Natural killer cell (primary cell): ENCODE measurements around the gene ARHGAP30. TPM values are rescaled to one million over a fixed set of nuclear protein-coding genes. Genes with fewer than 3 reads are reported as not detected.

Experiments used
- ATAC-seq, 3 donors: fragments of 150-1000 bp in 2 of 3; fragments of 200-7000 bp in 1 of 3; cut with Tn5 transposase; 1 replicate in 1 of 3; 2 replicates in 2 of 3; pipeline ENCODE4 v1.10.0; 2021; ENCODE audit warnings: mild to moderate bottlenecking in 2 of 3, moderate library complexity in 2 of 3
- DNase-seq, 2 donors: peaks; one replicate each; pipeline versions ENCODE4 v3.0.0 to v3.0.0-alpha.2; 2013 to 2021; ENCODE audit warnings: mixed read lengths in 1 of 2
- H3K27ac ChIP-seq: one replicate; pipeline ENCODE4 v1.5.1; 2013; ENCODE audit warnings: mild to moderate bottlenecking, low read length
- H3K27me3 ChIP-seq: one replicate; pipeline ENCODE4 v1.6.1; 2013; ENCODE audit warnings: low read length; ENCODE audit not compliant: control insufficient read depth, insufficient read depth
- H3K36me3 ChIP-seq: one replicate; pipeline ENCODE4 v1.6.1; 2013; ENCODE audit warnings: low read length; ENCODE audit not compliant: control insufficient read depth, insufficient read depth
- H3K4me1 ChIP-seq: one replicate; pipeline ENCODE4 v1.6.1; 2013; ENCODE audit warnings: low read length; ENCODE audit not compliant: control insufficient read depth, insufficient read depth
- H3K4me3 ChIP-seq: one replicate; pipeline ENCODE4 v1.5.1; 2013; ENCODE audit warnings: low read length
- H3K9me3 ChIP-seq: one replicate; pipeline ENCODE4 v1.6.1; 2013; ENCODE audit warnings: low read length; ENCODE audit not compliant: control insufficient read depth, insufficient read depth
- H3K27ac Mint-ChIP-seq, 2 donors: one replicate each; pipeline ENCODE4 v1.8.0; 2022; ENCODE audit warnings: mild to moderate bottlenecking in 2 of 2, mixed read lengths in 2 of 2, moderate library complexity in 1 of 2
- H3K27me3 Mint-ChIP-seq, 2 donors: one replicate each; pipeline ENCODE4 v1.8.0; 2022; ENCODE audit warnings: low read depth in 2 of 2, mixed read lengths in 2 of 2
- H3K36me3 Mint-ChIP-seq: one replicate; pipeline ENCODE4 v1.8.0; 2022; ENCODE audit warnings: mixed read lengths
- H3K4me1 Mint-ChIP-seq, 2 donors: one replicate each; pipeline ENCODE4 v1.8.0; 2022; ENCODE audit warnings: mixed read lengths in 2 of 2
- H3K4me3 Mint-ChIP-seq: one replicate; pipeline ENCODE4 v1.8.0; 2022; ENCODE audit warnings: mild to moderate bottlenecking, moderate library complexity, mixed read lengths
- H3K9me3 Mint-ChIP-seq, 2 donors: one replicate each; pipeline ENCODE4 v1.8.0; 2022; ENCODE audit warnings: mixed read lengths in 2 of 2
- CTCF ChIP-seq: fragments of 200-600 bp; IDR thresholded peaks from one replicate; pipeline ENCODE4 v1.8.0; 2022; ENCODE audit warnings: antibody characterized with exemption
- WGBS: methylation state at CpG from one replicate; pipeline ENCODE4 v1.1.7; 2013; ENCODE audit warnings: missing lambda C conversion rate; ENCODE audit not compliant: insufficient coverage; 5-methylcytosine and 5-hydroxymethylcytosine counted together
- intact Hi-C: fragments of 100-400 bp; cut with micrococcal nuclease; formaldehyde crosslinking; loops from one replicate; pipeline ENCODE4 v1.14.2; 2022
- total RNA-seq, 4 donors: library from RNA; stranded (reverse); fragments of 120-200 nt in 1 of 4; gene quantifications; one replicate each; pipeline versions ENCODE4 v1.2.3 to v1.2.4, GENCODE V29; 2013 to 2022

Gene ARHGAP30
- total RNA-seq, 3 donors from 2014 or later (not counting 1 experiment from before 2014, with no cell fraction given): 246 to 310 (median 272) TPM

GRCh38 chr1:161115132-161115711 lies 45.5 kb upstream of the ARHGAP30 start:
- Mint-ChIP-seq H3K27me3 (no peaks in the 10 kb centered on the region), H3K27ac (no peak overlapping the region), H3K9me3 (no peaks in the 10 kb centered on the region), H3K36me3 (no peaks in the 10 kb centered on the region), H3K4me1 (peaks cover 44 to 50% of the 10 kb centered on the region in 2 donors), H3K4me3 (no peak overlapping the region)
- no peak for ATAC-seq
- no peak for TF ChIP-seq CTCF
- H3K27me3 ChIP-seq: no peaks in the 10 kb centered on the region
- intact Hi-C loops: no loop called here
- no peak overlapping the region for H3K27ac ChIP-seq
- WGBS: 91% methylated on average over 12 of the region's 12 CpGs
- no peaks in the 10 kb centered on the region for H3K9me3 ChIP-seq
- peaks cover 5% of the 10 kb centered on the region for H3K36me3 ChIP-seq
- no peak for DNase-seq
- H3K4me3 ChIP-seq: no peak overlapping the region
- peaks cover 38% of the 10 kb centered on the region for H3K4me1 ChIP-seq

DNA sequence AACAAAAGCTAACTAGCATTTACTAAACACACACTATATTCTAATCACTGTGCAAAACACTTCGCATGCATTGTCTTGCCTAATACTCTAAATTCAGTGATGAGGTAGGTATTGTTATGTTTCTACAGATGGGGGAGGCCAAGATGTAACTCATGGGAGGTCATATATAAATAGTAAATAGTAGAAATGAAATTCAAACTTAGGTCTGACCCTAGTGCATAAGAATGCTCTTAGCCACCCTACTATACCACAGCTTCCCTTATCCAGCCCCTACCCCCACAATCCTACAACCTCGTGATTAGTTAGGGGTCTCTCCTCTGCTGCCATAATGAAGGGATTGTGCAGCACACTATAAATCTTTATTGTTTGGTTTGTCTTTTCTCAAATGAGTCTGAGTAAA lies 44.9 kb upstream of the ARHGAP30 start:
- DNase-seq (no peak), ATAC-seq (no peak)
- Mint-ChIP-seq H3K36me3 (no peaks in the 10 kb centered on the region), H3K4me1 (peaks cover 37 to 43% of the 10 kb centered on the region in 2 donors), H3K9me3 (no peaks in the 10 kb centered on the region), H3K27me3 (no peaks in the 10 kb centered on the region), H3K27ac (no peak overlapping the region), H3K4me3 (no peak overlapping the region)
- no peak overlapping the region for H3K4me3 ChIP-seq
- H3K4me1 ChIP-seq: peaks cover 34% of the 10 kb centered on the region
- no peak overlapping the region for H3K27ac ChIP-seq
- intact Hi-C loops: no loop called here
- WGBS: 100% methylated on average over 1 of the region's 2 CpGs
- H3K27me3 ChIP-seq: no peaks in the 10 kb centered on the region
- H3K36me3 ChIP-seq: peaks cover 2% of the 10 kb centered on the region
- TF ChIP-seq CTCF: no peak
- H3K9me3 ChIP-seq: no peaks in the 10 kb centered on the region

- no peak overlapping the region for H3K4me3 Mint-ChIP-seq
- WGBS: 26% methylated on average over 1 of the region's 1 CpG
- H3K4me3 ChIP-seq: no peak overlapping the region
- no peaks in the 10 kb centered on the region for H3K9me3 Mint-ChIP-seq
- ATAC-seq (no peak), DNase-seq (no peak)
- H3K4me1 ChIP-seq: peaks cover 27% of the 10 kb centered on the region
- H3K27ac ChIP-seq: no peak overlapping the region
- H3K27me3 Mint-ChIP-seq: no peaks in the 10 kb centered on the region
- intact Hi-C loops: no loop called here
- H3K36me3 Mint-ChIP-seq: no peaks in the 10 kb centered on the region
- TF ChIP-seq CTCF: no peak
- no peaks in the 10 kb centered on the region for H3K9me3 ChIP-seq
- H3K4me1 Mint-ChIP-seq: peaks cover 33 to 37% of the 10 kb centered on the region in 2 donors
- no peak overlapping the region for H3K27ac Mint-ChIP-seq
- H3K27me3 ChIP-seq: no peaks in the 10 kb centered on the region
- peaks cover 4% of the 10 kb centered on the region for H3K36me3 ChIP-seq
Observed at GRCh38 chr1:161113915-161114314, 44.2 kb upstream of the ARHGAP30 start.

GRCh38 chr1:161111527-161111926 lies 41.8 kb upstream of the ARHGAP30 start:
- peaks cover 19 to 23% of the 10 kb centered on the region in 2 donors for H3K4me1 Mint-ChIP-seq
- DNase-seq: no peak
- intact Hi-C loops: no loop called here

More at GRCh38 chr1:161111527-161111926, 41.8 kb upstream of the ARHGAP30 start:
- no peak overlapping the region for H3K4me3 ChIP-seq
- ATAC-seq: no peak
- H3K27me3 ChIP-seq: no peaks in the 10 kb centered on the region
- Mint-ChIP-seq H3K9me3 (no peaks in the 10 kb centered on the region), H3K36me3 (no peaks in the 10 kb centered on the region), H3K27ac (no peak overlapping the region), H3K4me3 (no peak overlapping the region), H3K27me3 (no peaks in the 10 kb centered on the region)
- WGBS: 55% methylated on average over 2 of the region's 2 CpGs
- H3K9me3 ChIP-seq: no peaks in the 10 kb centered on the region
- H3K36me3 ChIP-seq: peaks cover 4% of the 10 kb centered on the region
- H3K27ac ChIP-seq: no peak overlapping the region
- TF ChIP-seq CTCF: no peak
- peaks cover 9% of the 10 kb centered on the region for H3K4me1 ChIP-seq
